Astrocyte of the cerebellum (primary cell): ENCODE results near the gene GLRX.

Experiments
- DNase-seq: peaks from one replicate; pipeline ENCODE4 v3.0.0-alpha.2; 2011; ENCODE audit warnings: low read depth
- H3K4me3 ChIP-seq: 2 replicates; pipeline ENCODE4 v1.5.1; 2011; ENCODE audit warnings: mild to moderate bottlenecking, low read depth, low read length, moderate library complexity
- CTCF ChIP-seq: IDR thresholded peaks from 2 replicates; pipeline ENCODE4 v1.5.1; 2012; ENCODE audit warnings: low read length, low read depth, moderate library complexity, mild to moderate bottlenecking; ENCODE audit errors: missing control alignments
- in situ Hi-C: cut with HindIII; loops from 2 replicates; pipeline ENCODE4 v1.10.0; 2017; ENCODE audit warnings: low sequenced_read_pairs

Gene GLRX

GRCh38 chr5:95843733-95844223 is 21.3 kb upstream of the GLRX start:
- H3K4me3 ChIP-seq: no peak overlapping the region
- TF ChIP-seq CTCF: no peak
- in situ Hi-C loops: no loop called here
- DNase-seq: peak; percentile 29

DNA sequence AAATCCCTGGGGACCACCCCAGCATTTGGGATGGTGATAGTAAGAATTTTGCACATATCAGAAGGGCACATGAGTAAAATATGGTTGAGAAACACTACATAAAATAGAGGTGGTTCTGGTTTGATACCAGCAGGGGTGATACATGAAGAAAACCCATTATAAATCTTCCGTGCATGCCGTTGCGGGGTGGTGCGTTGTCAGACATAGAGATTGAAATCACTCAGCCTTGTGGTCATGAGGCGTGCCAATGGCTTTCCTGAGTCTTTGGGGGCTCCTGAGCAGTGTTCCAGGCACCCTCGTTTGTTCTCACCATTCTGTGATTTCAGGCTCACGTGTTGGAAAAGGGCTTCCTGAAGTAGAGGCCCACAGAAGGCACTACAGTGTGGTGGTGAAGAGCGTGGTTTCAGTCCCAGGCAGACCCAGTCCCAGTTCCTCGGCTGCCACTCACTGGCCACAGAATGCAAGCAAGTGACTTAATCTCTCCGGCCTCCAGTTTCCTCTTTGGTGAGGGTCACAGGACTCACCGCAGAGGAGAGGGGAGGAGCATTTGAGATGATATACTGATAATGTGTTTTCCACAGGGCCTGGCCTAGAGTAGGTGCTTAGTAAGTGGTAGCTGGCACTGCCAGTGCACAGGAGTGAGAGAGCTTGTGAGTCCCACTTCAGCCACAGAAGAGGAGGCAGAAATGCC is 20.5 kb upstream of the GLRX start:
- in situ Hi-C loops: no loop called here
- H3K4me3 ChIP-seq: no peak overlapping the region
- no peak for TF ChIP-seq CTCF
- DNase-seq: no peak

GRCh38 chr5:95841914-95842812 is 19.6 kb upstream of the GLRX start:
- in situ Hi-C loops: no loop called here
- DNase-seq: no peak
- H3K4me3 ChIP-seq: no peak overlapping the region

DNA sequence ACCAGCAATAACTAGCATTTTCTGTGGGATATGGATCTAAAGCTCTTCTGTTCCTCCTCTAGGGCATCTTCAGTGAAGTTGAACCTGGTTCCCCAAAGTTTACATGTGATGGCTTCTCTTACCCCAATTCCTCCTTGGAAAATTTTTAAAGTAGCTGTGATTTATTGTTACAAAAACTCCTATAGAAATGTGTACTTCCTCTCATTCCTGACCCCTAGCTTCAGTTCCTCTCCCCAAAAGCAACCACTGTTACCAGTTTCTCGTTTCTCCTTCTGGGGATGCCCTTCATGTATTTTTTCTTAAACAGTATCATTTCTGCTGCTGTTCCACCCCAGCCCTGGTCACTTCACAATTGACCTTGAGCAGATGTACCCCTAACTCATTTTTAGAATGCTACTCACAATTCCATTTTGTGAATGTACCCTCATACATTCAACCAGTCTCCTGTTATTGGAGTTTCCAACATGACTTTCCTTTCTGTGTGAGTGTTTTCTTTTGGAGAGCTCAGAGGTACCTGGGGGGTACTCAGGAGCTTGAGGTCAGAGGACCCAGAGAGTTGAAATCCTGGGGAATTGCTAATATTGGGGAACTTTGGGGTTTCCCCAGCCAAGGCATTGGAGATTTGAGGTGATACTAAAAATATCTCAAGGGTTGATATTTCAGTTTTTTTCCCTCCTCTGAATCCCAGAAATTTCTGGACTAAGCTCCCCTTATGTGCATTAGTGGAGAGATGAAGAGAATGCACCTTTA is 18.6 kb upstream of the GLRX start:
- no peak for TF ChIP-seq CTCF
- H3K4me3 ChIP-seq: no peak overlapping the region
- DNase-seq: no peak
- in situ Hi-C loops: no loop called here

More at GRCh38 chr5:95841914-95842812, 19.6 kb upstream of the GLRX start:
- no peak for TF ChIP-seq CTCF

- TF ChIP-seq CTCF: no peak
Measured at GRCh38 chr5:95839658-95840057, 17.1 kb upstream of the GLRX start.

DNA sequence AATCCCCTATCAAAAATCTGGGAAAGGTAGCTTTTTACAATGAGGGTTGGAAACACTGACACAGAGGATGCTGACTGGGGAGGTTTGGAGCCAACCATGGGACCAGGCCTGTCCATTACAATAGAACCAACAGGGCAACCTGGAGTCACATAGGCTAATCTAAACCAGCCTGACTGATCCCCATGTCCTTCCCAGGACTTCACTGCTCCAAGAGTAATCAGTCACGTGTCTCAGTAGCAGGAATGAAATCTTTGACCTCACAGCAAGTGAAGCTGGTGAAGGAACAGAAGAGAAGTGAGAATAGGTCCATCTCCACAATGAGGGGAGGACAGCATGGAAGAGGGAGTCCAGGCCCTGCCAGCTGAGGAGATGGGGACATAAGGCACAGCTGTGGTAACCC is 16.0 kb upstream of the GLRX start:
- in situ Hi-C loops: no loop called here
- H3K4me3 ChIP-seq: no peak overlapping the region
- DNase-seq: no peak
- no peak for TF ChIP-seq CTCF

More at GRCh38 chr5:95839658-95840057, 17.1 kb upstream of the GLRX start:
- H3K4me3 ChIP-seq: no peak overlapping the region
- no peak for DNase-seq
- in situ Hi-C loops: no loop called here
